ENCODE measurements around the gene GLO1.

The GLO1 gene

GRCh38 chr6:38656896-38657295 is 46.0 kb downstream of the GLO1 start:
- DNase-seq = no peak

- DNase-seq = no peak
Measured at GRCh38 chr6:38654263-38654662, 48.7 kb downstream of the GLO1 start.

GRCh38 chr6:38651121-38651784 is 51.7 kb downstream of the GLO1 start:
- no peak for DNase-seq

- no peak for DNase-seq
Measured at GRCh38 chr6:38650207-38650752, 52.7 kb downstream of the GLO1 start.

GRCh38 chr6:38649744-38650143 is 53.2 kb downstream of the GLO1 start:
- no peak for DNase-seq

- DNase-seq = no peak
Measured at GRCh38 chr6:38648629-38649028, 54.3 kb downstream of the GLO1 start.

GRCh38 chr6:38646166-38646878 is 56.6 kb downstream of the GLO1 start:
- no peak for DNase-seq

GRCh38 chr6:38644951-38645350 is 58.0 kb downstream of the GLO1 start:
- DNase-seq = no peak

GRCh38 chr6:38640216-38640909 is 62.6 kb downstream of the GLO1 start:
- DNase-seq = no peak

GRCh38 chr6:38639498-38640215 is 63.3 kb downstream of the GLO1 start, which contains the start of gene BTBD9:
Gene BTBD9, minus strand, starts transcription at chr6:38639929.
- DNase-seq = peak; percentile 18

GRCh38 chr6:38638941-38639497 is 63.9 kb downstream of the GLO1 start:
- no peak for DNase-seq

- no peak for DNase-seq
Measured at GRCh38 chr6:38637756-38638155, 65.2 kb downstream of the GLO1 start.

- no peak for DNase-seq
Measured at GRCh38 chr6:38636027-38636426, 66.9 kb downstream of the GLO1 start.

GRCh38 chr6:38634518-38634917 is 68.4 kb downstream of the GLO1 start:
- DNase-seq = no peak

- no peak for DNase-seq
Measured at GRCh38 chr6:38632490-38632889, 70.5 kb downstream of the GLO1 start.

GRCh38 chr6:38631186-38631783 is 71.7 kb downstream of the GLO1 start:
- DNase-seq = no peak
